Choroid plexus epithelial cell (primary cell): ENCODE data around the gene ELL2.

Experiments used
- DNase-seq: peaks from one replicate; pipeline ENCODE4 v3.0.0-alpha.2; 2010; ENCODE audit warnings: low read depth
- H3K4me3 ChIP-seq: 2 replicates; pipeline ENCODE4 v1.5.1; 2011; ENCODE audit warnings: low read depth, mild to moderate bottlenecking, control low read depth, low read length, moderate library complexity
- TF ChIP-seq, protein P1 (sequence below): conservative IDR thresholded peaks from 2 replicates; pipeline ENCODE4 v1.5.1; 2011; ENCODE audit warnings: low read depth, mild to moderate bottlenecking, control low read depth, inconsistent platforms, low read length, moderate library complexity

The ELL2 gene

DNA sequence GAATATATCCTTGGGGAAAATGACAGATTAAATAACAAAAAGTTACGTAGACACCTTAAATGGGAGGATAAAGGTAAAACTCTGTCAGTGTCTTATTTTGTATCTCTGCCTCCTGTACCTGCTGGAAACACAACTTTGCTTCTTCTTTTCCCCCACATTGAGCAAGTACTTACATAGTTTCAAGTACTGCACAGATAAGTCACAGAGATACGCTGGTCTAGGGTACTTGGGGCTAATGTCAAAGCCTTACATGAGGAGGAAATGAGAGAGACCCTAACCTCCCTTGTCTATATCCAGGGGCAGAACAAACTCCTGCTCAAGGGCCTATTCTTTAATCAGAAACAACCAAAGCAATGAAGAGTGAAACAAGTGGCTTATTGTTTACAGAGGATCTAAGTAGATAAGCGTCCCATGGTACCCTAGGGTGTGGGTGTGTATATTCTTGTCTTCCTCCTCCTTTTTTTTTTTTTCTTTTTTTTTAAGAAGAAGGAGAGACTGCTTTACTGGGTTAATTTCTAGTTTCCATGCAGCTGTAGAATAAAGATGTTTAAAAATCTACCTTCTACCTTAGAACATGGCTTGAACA, 43.1 kb downstream of the ELL2 start:
- TF ChIP-seq, protein P1, sequence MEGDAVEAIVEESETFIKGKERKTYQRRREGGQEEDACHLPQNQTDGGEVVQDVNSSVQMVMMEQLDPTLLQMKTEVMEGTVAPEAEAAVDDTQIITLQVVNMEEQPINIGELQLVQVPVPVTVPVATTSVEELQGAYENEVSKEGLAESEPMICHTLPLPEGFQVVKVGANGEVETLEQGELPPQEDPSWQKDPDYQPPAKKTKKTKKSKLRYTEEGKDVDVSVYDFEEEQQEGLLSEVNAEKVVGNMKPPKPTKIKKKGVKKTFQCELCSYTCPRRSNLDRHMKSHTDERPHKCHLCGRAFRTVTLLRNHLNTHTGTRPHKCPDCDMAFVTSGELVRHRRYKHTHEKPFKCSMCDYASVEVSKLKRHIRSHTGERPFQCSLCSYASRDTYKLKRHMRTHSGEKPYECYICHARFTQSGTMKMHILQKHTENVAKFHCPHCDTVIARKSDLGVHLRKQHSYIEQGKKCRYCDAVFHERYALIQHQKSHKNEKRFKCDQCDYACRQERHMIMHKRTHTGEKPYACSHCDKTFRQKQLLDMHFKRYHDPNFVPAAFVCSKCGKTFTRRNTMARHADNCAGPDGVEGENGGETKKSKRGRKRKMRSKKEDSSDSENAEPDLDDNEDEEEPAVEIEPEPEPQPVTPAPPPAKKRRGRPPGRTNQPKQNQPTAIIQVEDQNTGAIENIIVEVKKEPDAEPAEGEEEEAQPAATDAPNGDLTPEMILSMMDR: no peak
- no peak for DNase-seq
- H3K4me3 ChIP-seq: no peak overlapping the region

DNA sequence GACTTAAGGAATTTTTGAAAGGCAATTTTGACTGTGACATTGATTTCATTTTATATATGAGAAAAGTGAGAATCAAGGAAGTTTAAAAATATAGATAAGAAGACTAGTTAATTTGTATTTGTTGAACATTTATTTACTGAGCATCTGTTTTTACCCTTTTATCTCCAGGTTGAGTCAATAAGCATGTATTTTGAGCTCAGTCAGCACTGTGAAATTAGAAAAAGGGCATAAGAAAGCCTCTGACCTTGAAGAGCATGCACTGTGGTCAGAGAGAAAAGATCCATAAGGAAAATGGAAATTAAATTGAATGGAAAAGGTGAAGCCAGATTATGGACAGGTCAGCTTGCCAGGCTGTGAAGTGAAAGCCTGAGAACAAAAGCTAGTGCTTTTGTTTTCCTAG, 44.4 kb downstream of the ELL2 start:
- H3K4me3 ChIP-seq: no peak overlapping the region
- no peak for DNase-seq
- TF ChIP-seq, protein P1: no peak

GRCh38 chr5:95916687-95917085, 45.0 kb downstream of the ELL2 start:
- no peak for DNase-seq
- TF ChIP-seq, protein P1: no peak
- H3K4me3 ChIP-seq: no peak overlapping the region

DNA sequence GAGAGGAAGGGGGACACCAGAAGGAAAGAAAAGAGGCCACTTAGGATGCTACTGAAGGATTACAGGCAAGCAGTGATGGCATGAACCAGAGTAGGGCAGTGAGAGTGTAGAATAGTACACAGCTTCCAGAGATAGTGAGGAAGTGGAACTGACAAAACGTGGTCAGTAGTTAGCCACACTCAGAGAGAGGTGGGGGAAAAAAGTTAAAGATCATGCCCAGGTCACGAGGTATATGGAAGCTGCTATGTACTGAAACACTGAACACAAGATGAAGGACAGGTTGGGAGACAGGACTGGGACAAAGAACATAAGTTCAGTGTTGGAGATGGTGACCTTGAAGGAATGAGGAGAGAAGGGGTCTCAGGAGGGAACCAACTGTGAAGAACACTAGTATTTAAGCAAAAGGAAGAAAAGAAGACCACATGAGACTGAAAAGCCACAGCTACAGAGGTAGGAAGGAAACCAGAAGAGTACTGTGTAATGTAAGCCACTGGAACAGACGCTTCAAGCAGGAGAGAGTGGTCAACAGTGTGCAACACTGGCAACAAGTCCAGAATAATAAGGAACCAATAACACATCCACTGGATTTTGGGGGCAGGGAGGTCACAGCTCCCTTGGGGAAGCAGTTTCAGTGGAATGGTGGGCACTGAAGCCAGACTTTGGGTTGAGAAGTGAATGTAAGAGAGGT, 45.5 kb downstream of the ELL2 start:
- no peak for DNase-seq
- TF ChIP-seq, protein P1: no peak
- no peak overlapping the region for H3K4me3 ChIP-seq

DNA sequence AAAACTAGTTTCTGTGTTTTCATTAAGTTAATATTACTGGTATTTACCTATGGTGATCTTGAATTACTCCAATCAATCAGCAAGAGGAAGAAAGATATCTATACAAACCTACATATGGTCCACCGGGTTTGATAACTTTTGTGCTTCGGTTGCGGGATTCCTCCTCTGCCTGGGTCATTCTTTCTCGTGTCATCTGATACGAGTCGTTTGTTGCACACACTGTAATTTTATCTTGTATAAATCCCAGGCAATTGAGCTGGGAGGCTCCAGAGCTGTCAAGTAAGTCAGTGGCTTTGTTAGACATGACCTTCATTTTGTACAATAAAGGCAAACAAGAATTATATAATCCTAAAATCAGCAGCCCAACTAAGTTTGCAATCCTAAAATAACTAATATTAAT, 48.0 kb downstream of the ELL2 start:
- DNase-seq: no peak
- no peak overlapping the region for H3K4me3 ChIP-seq
- TF ChIP-seq, protein P1: no peak

DNA sequence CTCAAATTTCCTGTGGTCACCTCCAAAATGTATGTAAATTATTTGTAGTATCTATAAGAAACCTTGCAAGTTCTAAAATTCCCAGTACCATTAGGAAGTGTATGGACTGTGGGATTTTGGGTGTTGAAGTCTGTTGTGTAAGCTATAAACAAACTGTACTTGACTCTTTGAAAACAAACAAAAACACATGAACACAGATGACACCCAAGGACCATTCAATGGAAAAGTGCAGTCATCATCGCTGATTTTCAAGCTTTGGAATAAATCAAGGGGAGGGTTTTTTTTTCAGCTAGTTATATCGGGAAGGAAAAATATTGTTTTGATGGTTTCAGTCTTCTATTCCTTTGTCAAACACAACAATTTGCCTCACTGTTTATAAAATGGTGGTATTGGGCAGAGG, 49.6 kb downstream of the ELL2 start:
- no peak overlapping the region for H3K4me3 ChIP-seq
- no peak for DNase-seq
- TF ChIP-seq, protein P1: no peak

DNA sequence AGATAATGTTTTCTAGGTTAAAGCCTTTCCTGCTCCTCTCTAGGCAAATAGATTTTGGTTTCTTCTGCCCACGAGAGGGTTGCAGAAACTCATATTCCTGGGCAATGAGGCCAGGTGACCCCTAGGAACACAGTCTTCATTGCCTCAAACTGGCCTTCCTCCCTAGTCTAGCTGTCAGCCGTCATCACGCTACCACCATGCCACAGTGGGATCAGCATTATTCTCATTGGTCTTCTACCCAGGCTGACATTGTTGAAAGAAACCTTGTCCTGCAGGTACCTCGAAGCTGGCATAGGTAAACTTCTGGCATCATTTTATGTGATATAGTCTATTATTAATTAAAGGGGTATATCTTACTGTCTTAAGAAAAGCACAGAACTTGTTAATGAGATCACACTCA, 51.1 kb downstream of the ELL2 start:
- H3K4me3 ChIP-seq: no peak overlapping the region
- TF ChIP-seq, protein P1: no peak
- no peak for DNase-seq
